GM10248 (cell line): Measurements from ENCODE around the gene PIK3AP1.
"Not testable (repeated sequence)": the region's sequence is repeated elsewhere in the genome, so short reads cannot be mapped to it uniquely, and the experiment has no call there.

Experiments
- CTCF ChIA-PET: fragments of 300-600 bp; sonication (Branson Sonifier 250); formaldehyde crosslinking; extraction: SDS; loops from one replicate; lab custom pipeline; 2021; ENCODE audit warnings: antibody characterized with exemption; lab: Yijun Ruan, JAX
- POLR2A ChIA-PET: fragments of 350-650 bp; sonication (Branson Sonifier 250); formaldehyde crosslinking; extraction: SDS; loops from one replicate; lab custom pipeline; 2020; ENCODE audit warnings: antibody characterized with exemption; lab: Yijun Ruan, JAX
- DNase-seq: peaks from one replicate; pipeline ENCODE4 v3.0.0; 2012; ENCODE audit errors: extremely low spot score
- TF ChIP-seq, protein P1 (sequence below): IDR thresholded peaks from 2 replicates; pipeline ENCODE4 v1.5.1; 2012; ENCODE audit warnings: mild to moderate bottlenecking, low read depth; ENCODE audit errors: extremely low read depth, missing control alignments, control extremely low read depth

The PIK3AP1 gene

GRCh38 chr10:96576277-96576980 is 143.9 kb downstream of the PIK3AP1 start:
- ChIA-PET CTCF (interaction anchor here (0.7 kb wide), 2 partner anchors 9 to 10 kb away, joined by 3 to 5 read pairs; no protein-coding TSS in a partner anchor), POLR2A (no interaction called here)
- no peak for DNase-seq
- TF ChIP-seq, protein P1, sequence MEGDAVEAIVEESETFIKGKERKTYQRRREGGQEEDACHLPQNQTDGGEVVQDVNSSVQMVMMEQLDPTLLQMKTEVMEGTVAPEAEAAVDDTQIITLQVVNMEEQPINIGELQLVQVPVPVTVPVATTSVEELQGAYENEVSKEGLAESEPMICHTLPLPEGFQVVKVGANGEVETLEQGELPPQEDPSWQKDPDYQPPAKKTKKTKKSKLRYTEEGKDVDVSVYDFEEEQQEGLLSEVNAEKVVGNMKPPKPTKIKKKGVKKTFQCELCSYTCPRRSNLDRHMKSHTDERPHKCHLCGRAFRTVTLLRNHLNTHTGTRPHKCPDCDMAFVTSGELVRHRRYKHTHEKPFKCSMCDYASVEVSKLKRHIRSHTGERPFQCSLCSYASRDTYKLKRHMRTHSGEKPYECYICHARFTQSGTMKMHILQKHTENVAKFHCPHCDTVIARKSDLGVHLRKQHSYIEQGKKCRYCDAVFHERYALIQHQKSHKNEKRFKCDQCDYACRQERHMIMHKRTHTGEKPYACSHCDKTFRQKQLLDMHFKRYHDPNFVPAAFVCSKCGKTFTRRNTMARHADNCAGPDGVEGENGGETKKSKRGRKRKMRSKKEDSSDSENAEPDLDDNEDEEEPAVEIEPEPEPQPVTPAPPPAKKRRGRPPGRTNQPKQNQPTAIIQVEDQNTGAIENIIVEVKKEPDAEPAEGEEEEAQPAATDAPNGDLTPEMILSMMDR: no peak

DNA sequence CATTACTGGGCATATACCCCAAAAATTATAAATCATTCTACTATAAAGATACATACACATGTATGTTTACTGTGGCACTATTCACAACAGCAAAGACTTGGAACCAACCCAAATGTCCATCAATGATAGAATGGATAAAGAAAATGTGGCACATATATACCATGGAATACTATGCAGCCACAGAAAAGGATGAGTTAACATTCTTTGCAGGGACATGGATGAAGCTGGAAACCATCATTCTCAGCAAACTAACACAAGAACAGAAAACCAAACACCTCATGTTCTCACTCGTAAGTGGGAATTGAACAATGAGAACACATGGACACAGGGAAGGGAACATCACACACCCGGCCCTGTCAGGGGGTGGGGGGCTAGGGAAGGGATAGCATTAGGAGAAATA is 145.8 kb downstream of the PIK3AP1 start:
- CTCF ChIA-PET: interaction anchor here (1.2 kb wide), 1 partner anchor 61 kb away, joined by 4 read pairs; the partner anchor contains the start of gene TLL2
- POLR2A ChIA-PET, DNase-seq: not testable (repeated sequence)

DNA sequence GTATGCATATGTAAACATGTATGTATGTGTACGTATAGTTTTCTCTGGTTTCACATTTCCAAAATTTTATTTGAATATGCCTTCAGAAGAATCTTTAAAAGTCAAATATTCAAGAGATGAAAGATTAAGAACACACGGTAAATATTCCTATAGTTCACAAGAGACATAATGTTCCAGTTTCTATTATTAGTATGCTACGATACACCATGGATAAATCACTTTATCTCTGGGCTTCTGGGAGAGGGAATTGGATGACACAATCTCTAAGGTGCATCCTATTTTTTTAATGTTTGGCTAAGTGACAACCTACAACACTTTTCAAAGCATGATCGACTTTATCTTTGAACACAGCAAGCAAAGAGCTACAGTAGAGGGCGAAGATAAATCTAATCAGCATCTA is 147.3 kb downstream of the PIK3AP1 start:
- CTCF ChIA-PET: interaction anchor here (1.2 kb wide), 1 partner anchor 59 kb away, joined by 4 read pairs; the partner anchor contains the start of gene TLL2
- DNase-seq: no peak
- POLR2A ChIA-PET: no interaction called here
- TF ChIP-seq, protein P1: no peak

- ChIA-PET POLR2A (interaction anchor here (0.5 kb wide), 1 partner anchor 170 kb away, joined by 3 read pairs; no protein-coding TSS in a partner anchor), CTCF (no interaction called here)
- TF ChIP-seq, protein P1: no peak
- no peak for DNase-seq
Observed at GRCh38 chr10:96570983-96571964, 149.0 kb downstream of the PIK3AP1 start.

GRCh38 chr10:96570511-96570910 is 149.8 kb downstream of the PIK3AP1 start:
- TF ChIP-seq, protein P1: no peak
- ChIA-PET POLR2A (no interaction called here), CTCF (no interaction called here)
- no peak for DNase-seq

- CTCF ChIA-PET: no interaction called here
- DNase-seq: no peak
- TF ChIP-seq, protein P1: no peak
- POLR2A ChIA-PET: no interaction called here
Observed at GRCh38 chr10:96568402-96568801, 151.9 kb downstream of the PIK3AP1 start.
